K562 (cell line): Measurements from ENCODE around the gene PFN3.

ENCODE experiments used
- ARID1B ChIP-seq: fragments of 450-650 bp; IDR thresholded peaks from 2 replicates; pipeline ENCODE4 v1.6.1; 2016; ENCODE audit warnings: antibody characterized with exemption, mild to moderate bottlenecking, inconsistent platforms
- IRF2 ChIP-seq: sonication (generic); formaldehyde crosslinking; IDR thresholded peaks from 2 replicates; pipeline ENCODE4 v1.8.1; 2022; ENCODE audit warnings: mild to moderate bottlenecking, missing genetic modification reagents
- JUND ChIP-seq, 2 experiments: IDR thresholded peaks; 2 replicates in 1 of 2; 3 replicates in 1 of 2; pipeline ENCODE4 v1.6.1; 2011; ENCODE audit warnings: borderline replicate concordance in 2 of 2, low read depth in 2 of 2, low read length in 2 of 2, improper control_type of control experiment in 1 of 2, missing biosample characterization in 1 of 2, missing genetic modification characterization in 1 of 2, missing genetic modification reagents in 1 of 2
- POLR2A ChIP-seq: fragments of 450-650 bp; conservative IDR thresholded peaks from 2 replicates; pipeline ENCODE4 v1.6.1; 2016
- SPI1 ChIP-seq: IDR thresholded peaks from 2 replicates; pipeline ENCODE4 v1.6.1; 2011; ENCODE audit warnings: low read depth, low read length, control low read depth, borderline replicate concordance
- ZNF24 ChIP-seq: fragments of 450-650 bp; IDR thresholded peaks from 2 replicates; pipeline ENCODE4 v1.6.1; 2016
- ZNF384 ChIP-seq: IDR thresholded peaks from 2 replicates; pipeline ENCODE4 v1.6.1; 2012; ENCODE audit warnings: low read depth, low read length, improper control_type of control experiment
- TF ChIP-seq, protein P1 (sequence below): fragments of 450-650 bp; IDR thresholded peaks from 2 replicates; pipeline ENCODE4 v1.6.1; 2016; ENCODE audit warnings: borderline replicate concordance
- TF ChIP-seq, protein P2 (sequence below), 2 experiments: fragments of 450-650 bp in 1 of 2; IDR thresholded peaks; 2 replicates each; pipeline ENCODE4 v1.6.1; 2011 to 2017; ENCODE audit warnings: low read depth in 2 of 2, antibody characterized with exemption in 1 of 2, borderline replicate concordance in 1 of 2, low read length in 1 of 2, mild to moderate bottlenecking in 1 of 2, mixed read lengths in 1 of 2; ENCODE audit not compliant: control insufficient read depth in 1 of 2
- TF ChIP-seq, protein P3 (sequence below): sonication (generic); formaldehyde crosslinking; IDR thresholded peaks from 2 replicates; pipeline ENCODE4 v1.9.0; 2022; ENCODE audit warnings: mild to moderate bottlenecking, missing genetic modification reagents
- TF ChIP-seq, protein P4 (sequence below), 3 experiments: IDR thresholded peaks in 2 of 3; conservative IDR thresholded peaks in 1 of 3; 2 replicates each; pipeline ENCODE4 v1.5.1; 2011 to 2012; ENCODE audit warnings: low read length in 3 of 3, mild to moderate bottlenecking in 3 of 3, control low read depth in 2 of 3, improper control_type of control experiment in 1 of 3, inconsistent platforms in 1 of 3, low read depth in 1 of 3, mixed read lengths in 1 of 3, moderate library complexity in 1 of 3; ENCODE audit not compliant: insufficient read depth in 2 of 3
- TF ChIP-seq, protein P5 (sequence below): fragments of 250-450 bp; sonication (Bioruptor Pico); IDR thresholded peaks from 2 replicates; pipeline ENCODE4 v1.8.0; 2021; ENCODE audit warnings: mild to moderate bottlenecking, moderate library complexity

DNA sequence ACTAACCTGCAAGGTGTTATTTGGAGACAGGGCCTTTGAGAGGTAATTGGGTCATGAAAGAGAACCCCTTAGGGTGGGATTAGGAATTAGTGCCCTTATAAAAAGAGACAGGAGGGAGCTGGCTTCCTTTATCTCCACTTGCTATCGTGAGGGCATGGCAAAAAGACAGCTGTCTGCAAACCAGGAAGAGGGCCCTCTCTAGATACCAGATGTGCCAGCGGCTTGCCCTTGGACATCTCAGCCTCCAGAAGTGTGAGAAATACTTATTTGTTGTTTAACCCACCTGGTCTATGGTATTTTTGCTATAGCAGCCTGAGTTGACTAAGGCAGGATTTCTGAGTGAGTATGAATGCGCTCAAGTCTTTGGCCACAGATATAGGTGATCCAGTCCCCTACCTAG, 43.7 kb downstream of the PFN3 start:
- no peak for TF ChIP-seq ZNF384
- no peak for TF ChIP-seq POLR2A
- TF ChIP-seq, protein P1, sequence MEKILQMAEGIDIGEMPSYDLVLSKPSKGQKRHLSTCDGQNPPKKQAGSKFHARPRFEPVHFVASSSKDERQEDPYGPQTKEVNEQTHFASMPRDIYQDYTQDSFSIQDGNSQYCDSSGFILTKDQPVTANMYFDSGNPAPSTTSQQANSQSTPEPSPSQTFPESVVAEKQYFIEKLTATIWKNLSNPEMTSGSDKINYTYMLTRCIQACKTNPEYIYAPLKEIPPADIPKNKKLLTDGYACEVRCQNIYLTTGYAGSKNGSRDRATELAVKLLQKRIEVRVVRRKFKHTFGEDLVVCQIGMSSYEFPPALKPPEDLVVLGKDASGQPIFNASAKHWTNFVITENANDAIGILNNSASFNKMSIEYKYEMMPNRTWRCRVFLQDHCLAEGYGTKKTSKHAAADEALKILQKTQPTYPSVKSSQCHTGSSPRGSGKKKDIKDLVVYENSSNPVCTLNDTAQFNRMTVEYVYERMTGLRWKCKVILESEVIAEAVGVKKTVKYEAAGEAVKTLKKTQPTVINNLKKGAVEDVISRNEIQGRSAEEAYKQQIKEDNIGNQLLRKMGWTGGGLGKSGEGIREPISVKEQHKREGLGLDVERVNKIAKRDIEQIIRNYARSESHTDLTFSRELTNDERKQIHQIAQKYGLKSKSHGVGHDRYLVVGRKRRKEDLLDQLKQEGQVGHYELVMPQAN: no peak
- no peak for TF ChIP-seq SPI1
- no peak for TF ChIP-seq IRF2
- no peak for TF ChIP-seq ARID1B
- TF ChIP-seq, protein P2, sequence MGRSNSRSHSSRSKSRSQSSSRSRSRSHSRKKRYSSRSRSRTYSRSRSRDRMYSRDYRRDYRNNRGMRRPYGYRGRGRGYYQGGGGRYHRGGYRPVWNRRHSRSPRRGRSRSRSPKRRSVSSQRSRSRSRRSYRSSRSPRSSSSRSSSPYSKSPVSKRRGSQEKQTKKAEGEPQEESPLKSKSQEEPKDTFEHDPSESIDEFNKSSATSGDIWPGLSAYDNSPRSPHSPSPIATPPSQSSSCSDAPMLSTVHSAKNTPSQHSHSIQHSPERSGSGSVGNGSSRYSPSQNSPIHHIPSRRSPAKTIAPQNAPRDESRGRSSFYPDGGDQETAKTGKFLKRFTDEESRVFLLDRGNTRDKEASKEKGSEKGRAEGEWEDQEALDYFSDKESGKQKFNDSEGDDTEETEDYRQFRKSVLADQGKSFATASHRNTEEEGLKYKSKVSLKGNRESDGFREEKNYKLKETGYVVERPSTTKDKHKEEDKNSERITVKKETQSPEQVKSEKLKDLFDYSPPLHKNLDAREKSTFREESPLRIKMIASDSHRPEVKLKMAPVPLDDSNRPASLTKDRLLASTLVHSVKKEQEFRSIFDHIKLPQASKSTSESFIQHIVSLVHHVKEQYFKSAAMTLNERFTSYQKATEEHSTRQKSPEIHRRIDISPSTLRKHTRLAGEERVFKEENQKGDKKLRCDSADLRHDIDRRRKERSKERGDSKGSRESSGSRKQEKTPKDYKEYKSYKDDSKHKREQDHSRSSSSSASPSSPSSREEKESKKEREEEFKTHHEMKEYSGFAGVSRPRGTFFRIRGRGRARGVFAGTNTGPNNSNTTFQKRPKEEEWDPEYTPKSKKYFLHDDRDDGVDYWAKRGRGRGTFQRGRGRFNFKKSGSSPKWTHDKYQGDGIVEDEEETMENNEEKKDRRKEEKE (IDR thresholded peaks at IDR 0.05; ENCODE audit: borderline replicate concordance in 1 of 2, control insufficient read depth in 1 of 2, low read depth in 2 of 2, low read length in 1 of 2): no peak
- TF ChIP-seq, protein P3, sequence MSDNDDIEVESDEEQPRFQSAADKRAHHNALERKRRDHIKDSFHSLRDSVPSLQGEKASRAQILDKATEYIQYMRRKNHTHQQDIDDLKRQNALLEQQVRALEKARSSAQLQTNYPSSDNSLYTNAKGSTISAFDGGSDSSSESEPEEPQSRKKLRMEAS (CRISPR knock-in tag): no peak
- TF ChIP-seq JUND (IDR thresholded peaks at IDR 0.05; ENCODE audit: borderline replicate concordance, low read depth, low read length): no peak
- TF ChIP-seq JUND (tag; IDR thresholded peaks at IDR 0.05; ENCODE audit: borderline replicate concordance, low read depth, low read length): no peak
- no peak for TF ChIP-seq ZNF24
- TF ChIP-seq, protein P4, sequence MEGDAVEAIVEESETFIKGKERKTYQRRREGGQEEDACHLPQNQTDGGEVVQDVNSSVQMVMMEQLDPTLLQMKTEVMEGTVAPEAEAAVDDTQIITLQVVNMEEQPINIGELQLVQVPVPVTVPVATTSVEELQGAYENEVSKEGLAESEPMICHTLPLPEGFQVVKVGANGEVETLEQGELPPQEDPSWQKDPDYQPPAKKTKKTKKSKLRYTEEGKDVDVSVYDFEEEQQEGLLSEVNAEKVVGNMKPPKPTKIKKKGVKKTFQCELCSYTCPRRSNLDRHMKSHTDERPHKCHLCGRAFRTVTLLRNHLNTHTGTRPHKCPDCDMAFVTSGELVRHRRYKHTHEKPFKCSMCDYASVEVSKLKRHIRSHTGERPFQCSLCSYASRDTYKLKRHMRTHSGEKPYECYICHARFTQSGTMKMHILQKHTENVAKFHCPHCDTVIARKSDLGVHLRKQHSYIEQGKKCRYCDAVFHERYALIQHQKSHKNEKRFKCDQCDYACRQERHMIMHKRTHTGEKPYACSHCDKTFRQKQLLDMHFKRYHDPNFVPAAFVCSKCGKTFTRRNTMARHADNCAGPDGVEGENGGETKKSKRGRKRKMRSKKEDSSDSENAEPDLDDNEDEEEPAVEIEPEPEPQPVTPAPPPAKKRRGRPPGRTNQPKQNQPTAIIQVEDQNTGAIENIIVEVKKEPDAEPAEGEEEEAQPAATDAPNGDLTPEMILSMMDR (IDR thresholded peaks at IDR 0.05 in 2 of 3, conservative IDR thresholded peaks at IDR 0.05 in 1 of 3; ENCODE audit: insufficient read depth in 2 of 3, low read depth in 1 of 3, low read length in 3 of 3): no peak
- TF ChIP-seq, protein P5, sequence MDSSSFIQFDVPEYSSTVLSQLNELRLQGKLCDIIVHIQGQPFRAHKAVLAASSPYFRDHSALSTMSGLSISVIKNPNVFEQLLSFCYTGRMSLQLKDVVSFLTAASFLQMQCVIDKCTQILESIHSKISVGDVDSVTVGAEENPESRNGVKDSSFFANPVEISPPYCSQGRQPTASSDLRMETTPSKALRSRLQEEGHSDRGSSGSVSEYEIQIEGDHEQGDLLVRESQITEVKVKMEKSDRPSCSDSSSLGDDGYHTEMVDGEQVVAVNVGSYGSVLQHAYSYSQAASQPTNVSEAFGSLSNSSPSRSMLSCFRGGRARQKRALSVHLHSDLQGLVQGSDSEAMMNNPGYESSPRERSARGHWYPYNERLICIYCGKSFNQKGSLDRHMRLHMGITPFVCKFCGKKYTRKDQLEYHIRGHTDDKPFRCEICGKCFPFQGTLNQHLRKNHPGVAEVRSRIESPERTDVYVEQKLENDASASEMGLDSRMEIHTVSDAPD (CRISPR knock-in tag): no peak
